HepG2 (cell line): ENCODE data around the gene TTBK1. TPM values are rescaled to one million over a fixed set of nuclear protein-coding genes. Genes with fewer than 3 reads are reported as not detected.

Experiments used
- AHR ChIP-seq: IDR thresholded peaks from 2 replicates; pipeline ENCODE4 v1.6.1; 2018; ENCODE audit warnings: missing genetic modification reagents, missing compliant biosample characterization
- BORCS8-MEF2B ChIP-seq: sonication (generic); formaldehyde crosslinking; IDR thresholded peaks from 2 replicates; pipeline ENCODE4 v1.8.0; 2022; ENCODE audit warnings: mild to moderate bottlenecking, missing genetic modification reagents
- CC2D1A ChIP-seq: sonication (generic); formaldehyde crosslinking; IDR thresholded peaks from 2 replicates; pipeline ENCODE4 v1.8.1; 2023; ENCODE audit warnings: mild to moderate bottlenecking, missing genetic modification reagents
- E2F2 ChIP-seq: sonication (generic); formaldehyde crosslinking; IDR thresholded peaks from 2 replicates; pipeline ENCODE4 v1.4.0; 2020; ENCODE audit warnings: missing genetic modification reagents, borderline replicate concordance
- EEA1 ChIP-seq: sonication (generic); formaldehyde crosslinking; IDR thresholded peaks from 2 replicates; pipeline ENCODE4 v1.5.1; 2020; ENCODE audit warnings: mild to moderate bottlenecking, missing genetic modification reagents, borderline replicate concordance
- EHMT2 ChIP-seq: fragments of 200-600 bp; sonication (generic); IDR thresholded peaks from 2 replicates; pipeline ENCODE4 v1.7.0; 2017; ENCODE audit warnings: antibody characterized with exemption, low read depth, low read length, borderline replicate concordance
- FOSL2 ChIP-seq: sonication (generic); formaldehyde crosslinking; IDR thresholded peaks from 2 replicates; pipeline ENCODE4 v1.4.0; 2020; ENCODE audit warnings: missing genetic modification reagents
- HINFP ChIP-seq: sonication (generic); formaldehyde crosslinking; IDR thresholded peaks from 2 replicates; pipeline ENCODE4 v1.4.0; 2020; ENCODE audit warnings: low read depth, mild to moderate bottlenecking, missing genetic modification reagents
- HOXD1 ChIP-seq: sonication (generic); formaldehyde crosslinking; IDR thresholded peaks from 2 replicates; pipeline ENCODE4 v1.5.0; 2020; ENCODE audit warnings: missing genetic modification reagents
- IRX3 ChIP-seq: sonication (generic); formaldehyde crosslinking; IDR thresholded peaks from 2 replicates; pipeline ENCODE4 v1.8.1; 2023; ENCODE audit warnings: mild to moderate bottlenecking, low read depth, missing genetic modification reagents, borderline replicate concordance
- JUNB ChIP-seq: sonication (generic); formaldehyde crosslinking; IDR thresholded peaks from 2 replicates; pipeline ENCODE4 v1.8.0; 2022; ENCODE audit warnings: missing genetic modification reagents, mild to moderate bottlenecking, borderline replicate concordance
- LCORL ChIP-seq, 2 experiments: fragments of 450-650 bp in 1 of 2; sonication (generic) in 1 of 2; formaldehyde crosslinking in 1 of 2; IDR thresholded peaks; 2 replicates each; pipeline versions ENCODE4 v1.5.0 to v1.6.1; 2017 to 2020; ENCODE audit warnings: antibody characterized with exemption in 1 of 2, missing genetic modification reagents in 1 of 2
- MAFF ChIP-seq: IDR thresholded peaks from 2 replicates; pipeline ENCODE4 v1.6.1; 2011; ENCODE audit warnings: low read depth, low read length, improper control_type of control experiment
- NR2F2 ChIP-seq: IDR thresholded peaks from 2 replicates; pipeline ENCODE4 v1.6.1; 2012; ENCODE audit warnings: low read depth, inconsistent platforms, borderline replicate concordance
- NR3C1 ChIP-seq: sonication (generic); formaldehyde crosslinking; IDR thresholded peaks from 2 replicates; pipeline ENCODE4 v1.4.0; 2020; ENCODE audit warnings: missing genetic modification reagents
- RELA ChIP-seq: sonication (generic); formaldehyde crosslinking; IDR thresholded peaks from 2 replicates; pipeline ENCODE4 v1.4.0; 2020; ENCODE audit warnings: missing genetic modification reagents
- RNF2 ChIP-seq: fragments of 450-650 bp; conservative IDR thresholded peaks from 2 replicates; pipeline ENCODE4 v1.6.1; 2016; ENCODE audit warnings: low read depth
- RXRA ChIP-seq: sonication (generic); formaldehyde crosslinking; IDR thresholded peaks from 2 replicates; pipeline ENCODE4 v1.5.1; 2020; ENCODE audit warnings: missing genetic modification reagents
- USF2 ChIP-seq, 2 experiments: sonication (generic) in 1 of 2; formaldehyde crosslinking in 1 of 2; IDR thresholded peaks; 2 replicates each; pipeline versions ENCODE4 v1.5.1 to v1.6.1; 2011 to 2020; ENCODE audit warnings: borderline replicate concordance in 1 of 2, low read depth in 1 of 2, low read length in 1 of 2, mild to moderate bottlenecking in 1 of 2, missing genetic modification reagents in 1 of 2, moderate library complexity in 1 of 2
- ZFY ChIP-seq: sonication (generic); formaldehyde crosslinking; IDR thresholded peaks from 2 replicates; pipeline ENCODE4 v1.4.0; 2020; ENCODE audit warnings: missing genetic modification reagents
- ZIK1 ChIP-seq: sonication (generic); formaldehyde crosslinking; IDR thresholded peaks from 2 replicates; pipeline ENCODE4 v1.5.0; 2020; ENCODE audit warnings: mild to moderate bottlenecking, low read depth, missing genetic modification reagents, borderline replicate concordance
- ZMYM3 ChIP-seq: sonication (generic); formaldehyde crosslinking; IDR thresholded peaks from 2 replicates; pipeline ENCODE4 v1.5.1; 2020; ENCODE audit warnings: mild to moderate bottlenecking, missing genetic modification reagents
- ZNF766 ChIP-seq: sonication (generic); formaldehyde crosslinking; IDR thresholded peaks from 2 replicates; pipeline ENCODE4 v1.5.0; 2020; ENCODE audit warnings: missing genetic modification reagents, borderline replicate concordance
- polyA plus RNA-seq, 8 experiments: library from polyadenylated mRNA; depleted of rRNA in 3 of 8; stranded (reverse) in 7 of 8; unstranded in 1 of 8; fragments of >200 nt; fragmentation: Illumina TruSeq in 4 of 8; extraction: Trizol in 4 of 8; gene quantifications; 2 replicates each; pipeline versions ENCODE4 v1.2.1 to v1.2.3, GENCODE V29; 2011 to 2016; ENCODE audit warnings: low read depth in 4 of 8, missing spikeins in 1 of 8, mixed read lengths in 1 of 8; ENCODE audit not compliant: insufficient read depth in 1 of 8
- total RNA-seq, 5 experiments: library from RNA; depleted of rRNA; stranded (reverse); fragments of >200 nt; fragmentation: Illumina TruSeq; extraction: Trizol; gene quantifications; 2 replicates each; pipeline ENCODE4 v1.2.3, GENCODE V29; 2016; ENCODE audit warnings: low read depth in 1 of 5
- TF ChIP-seq, protein P1 (sequence below): sonication (generic); formaldehyde crosslinking; IDR thresholded peaks from 2 replicates; pipeline ENCODE4 v1.8.1; 2023; ENCODE audit warnings: mild to moderate bottlenecking, inconsistent platforms, moderate library complexity, missing genetic modification reagents, borderline replicate concordance

Gene TTBK1
- total and polyA plus RNA-seq, 2 of the 13 experiments (the other 11 are each of a cell fraction or from before 2014, with no cell fraction given) = 0.24 to 0.33 TPM

DNA sequence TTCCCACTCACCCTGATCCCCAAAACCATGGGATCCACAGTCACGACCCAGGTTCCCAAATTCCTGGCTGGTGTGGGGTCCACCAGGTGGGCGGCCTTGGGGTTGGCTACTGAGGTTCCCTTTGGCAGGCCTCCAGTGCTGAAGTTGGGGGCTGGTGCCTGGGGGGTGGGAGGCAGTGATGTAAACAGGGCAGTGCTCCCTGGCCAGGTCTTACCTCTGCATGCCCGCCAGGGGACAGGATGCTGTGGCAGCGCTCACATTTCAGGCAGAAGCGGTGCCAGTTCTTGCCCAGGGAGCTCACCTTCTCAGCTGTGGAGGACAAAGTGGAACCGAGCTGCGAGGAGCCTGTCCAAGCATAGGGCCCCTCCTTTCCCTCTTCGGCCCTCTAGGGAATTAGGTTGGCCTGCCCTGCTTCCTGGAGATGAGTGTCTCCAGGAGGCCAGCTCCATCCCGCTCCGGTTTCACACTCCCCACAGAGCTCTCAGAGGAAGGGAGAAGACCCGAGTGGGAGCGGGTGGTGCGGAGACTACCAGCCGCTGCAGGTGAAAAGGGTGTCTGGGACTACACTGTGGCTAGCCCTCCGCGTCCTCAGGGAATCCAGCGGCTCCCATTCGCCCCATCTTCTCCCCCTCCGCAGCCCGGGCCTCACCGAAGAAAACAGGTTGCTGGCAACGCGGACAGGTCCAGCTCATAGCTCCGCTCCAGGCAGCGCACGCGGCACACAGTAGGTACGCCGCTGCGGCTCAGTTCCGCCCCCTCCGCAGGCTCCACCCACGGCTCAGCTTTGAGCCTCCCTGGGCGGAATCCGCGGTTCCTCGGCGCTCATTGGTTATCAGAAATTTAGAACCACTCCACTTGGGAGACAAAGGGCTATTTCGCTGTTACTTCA is 65.1 kb downstream of the TTBK1 start, which contains the start of gene CRIP3 (continued):
- TF ChIP-seq ZIK1 (CRISPR knock-in tag) = peak; percentile 83; the same call in 1 of the 2 replicates
- TF ChIP-seq JUNB (CRISPR knock-in tag) = no peak
- TF ChIP-seq CC2D1A (CRISPR knock-in tag) = no peak
- TF ChIP-seq FOSL2 (CRISPR knock-in tag) = no peak
- TF ChIP-seq ZNF766 (CRISPR knock-in tag) = no peak
- TF ChIP-seq RNF2 = no peak
- peak; percentile 29 for TF ChIP-seq ZFY (CRISPR knock-in tag)
- no peak for TF ChIP-seq RELA (CRISPR knock-in tag)
- no peak for TF ChIP-seq NR2F2
- TF ChIP-seq, protein P1, sequence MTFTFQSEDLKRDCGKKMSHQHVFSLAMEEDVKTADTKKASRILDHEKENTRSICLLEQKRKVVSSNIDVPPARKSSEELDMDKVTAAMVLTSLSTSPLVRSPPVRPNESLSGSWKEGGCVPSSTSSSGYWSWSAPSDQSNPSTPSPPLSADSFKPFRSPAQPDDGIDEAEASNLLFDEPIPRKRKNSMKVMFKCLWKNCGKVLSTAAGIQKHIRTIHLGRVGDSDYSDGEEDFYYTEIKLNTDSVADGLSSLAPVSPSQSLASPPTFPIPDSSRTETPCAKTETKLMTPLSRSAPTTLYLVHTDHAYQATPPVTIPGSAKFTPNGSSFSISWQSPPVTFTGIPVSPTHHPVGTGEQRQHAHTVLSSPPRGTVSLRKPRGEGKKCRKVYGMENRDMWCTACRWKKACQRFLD (CRISPR knock-in tag) = no peak
- TF ChIP-seq HINFP (CRISPR knock-in tag) = no peak
- TF ChIP-seq HOXD1 (CRISPR knock-in tag) = no peak
- no peak for TF ChIP-seq AHR (CRISPR knock-in tag)
- TF ChIP-seq BORCS8-MEF2B = peak; percentile 45; the same call in 1 of the 2 replicates
- TF ChIP-seq MAFF = no peak
- TF ChIP-seq IRX3 (CRISPR knock-in tag) = no peak
- no peak for TF ChIP-seq NR3C1 (CRISPR knock-in tag)
- TF ChIP-seq RXRA (CRISPR knock-in tag) = no peak
- no peak for TF ChIP-seq LCORL (IDR thresholded peaks at IDR 0.05)
- TF ChIP-seq LCORL (CRISPR knock-in tag; IDR thresholded peaks at IDR 0.05) = peak; percentile 69; the same call in 1 of the 2 replicates
- TF ChIP-seq USF2 (IDR thresholded peaks at IDR 0.05; ENCODE audit: low read depth, low read length) = no peak
- no peak for TF ChIP-seq USF2 (CRISPR knock-in tag; IDR thresholded peaks at IDR 0.05; ENCODE audit: borderline replicate concordance)
- peak; percentile 65; the same call in 1 of the 2 replicates for TF ChIP-seq ZMYM3 (CRISPR knock-in tag)
- TF ChIP-seq EHMT2 = no peak
- no peak for TF ChIP-seq EEA1 (CRISPR knock-in tag)
- no peak for TF ChIP-seq E2F2 (CRISPR knock-in tag)
